ENCODE data around the gene SUFU. TPM values are rescaled to one million over a fixed set of nuclear protein-coding genes. Genes with fewer than 3 reads are reported as not detected.

The SUFU gene
- total and polyA plus RNA-seq, 2 of the 13 experiments (the other 11 are each of a cell fraction or from before 2014, with no cell fraction given): 2.9 to 5.5 TPM

DNA sequence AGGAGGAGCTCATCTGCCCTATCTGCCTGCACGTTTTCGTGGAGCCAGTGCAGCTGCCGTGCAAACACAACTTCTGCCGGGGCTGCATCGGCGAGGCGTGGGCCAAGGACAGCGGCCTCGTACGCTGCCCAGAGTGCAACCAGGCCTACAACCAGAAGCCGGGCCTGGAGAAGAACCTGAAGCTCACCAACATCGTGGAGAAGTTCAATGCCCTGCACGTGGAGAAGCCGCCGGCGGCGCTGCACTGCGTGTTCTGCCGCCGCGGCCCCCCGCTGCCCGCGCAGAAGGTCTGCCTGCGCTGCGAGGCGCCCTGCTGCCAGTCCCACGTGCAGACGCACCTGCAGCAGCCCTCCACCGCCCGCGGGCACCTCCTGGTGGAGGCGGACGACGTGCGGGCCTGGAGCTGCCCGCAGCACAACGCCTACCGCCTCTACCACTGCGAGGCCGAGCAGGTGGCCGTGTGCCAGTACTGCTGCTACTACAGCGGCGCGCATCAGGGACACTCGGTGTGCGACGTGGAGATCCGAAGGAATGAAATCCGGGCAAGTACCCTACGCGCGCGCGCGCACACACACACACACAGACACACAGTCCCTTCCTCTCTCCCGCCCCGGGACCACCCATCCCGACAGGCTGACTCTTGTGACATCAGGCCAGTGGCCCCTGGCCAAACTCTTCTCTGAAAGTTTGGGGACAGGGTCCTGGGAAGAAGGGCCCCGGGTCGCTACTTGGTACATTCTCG lies 141.0 kb downstream of the SUFU start (continued):
- TF ChIP-seq, protein P1, sequence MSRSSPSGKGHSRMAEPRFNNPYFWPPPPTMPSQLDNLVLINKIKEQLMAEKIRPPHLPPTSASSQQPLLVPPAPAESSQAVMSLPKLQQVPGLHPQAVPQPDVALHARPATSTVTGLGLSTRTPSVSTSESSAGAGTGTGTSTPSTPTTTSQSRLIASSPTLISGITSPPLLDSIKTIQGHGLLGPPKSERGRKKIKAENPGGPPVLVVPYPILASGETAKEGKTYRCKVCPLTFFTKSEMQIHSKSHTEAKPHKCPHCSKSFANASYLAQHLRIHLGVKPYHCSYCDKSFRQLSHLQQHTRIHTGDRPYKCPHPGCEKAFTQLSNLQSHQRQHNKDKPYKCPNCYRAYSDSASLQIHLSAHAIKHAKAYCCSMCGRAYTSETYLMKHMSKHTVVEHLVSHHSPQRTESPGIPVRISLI (CRISPR knock-in tag; IDR thresholded peaks at IDR 0.05; ENCODE audit: borderline replicate concordance): peak; percentile 72
- TF ChIP-seq HOXD1 (CRISPR knock-in tag; IDR thresholded peaks at IDR 0.05) (peak; percentile 76; the same call in 1 of the 2 replicates), MATR3 (CRISPR knock-in tag; IDR thresholded peaks at IDR 0.05) (no peak), NONO (IDR thresholded peaks at IDR 0.05) (no peak), NONO (CRISPR knock-in tag; conservative IDR thresholded peaks at IDR 0.05) (peak; percentile 69), ZNF556 (CRISPR knock-in tag; IDR thresholded peaks at IDR 0.05; ENCODE audit: borderline replicate concordance) (no peak), GTF3A (CRISPR knock-in tag; conservative IDR thresholded peaks at IDR 0.05) (0 out of 2 replicates have a peak, but pooled peaks have one; percentile 27), SOX13 (IDR thresholded peaks at IDR 0.05) (no peak), SOX13 (CRISPR knock-in tag; conservative IDR thresholded peaks at IDR 0.05 in 1 of 2, IDR thresholded peaks at IDR 0.05 in 1 of 2) (peak in 1 of 2 experiments; percentile 30; a peak in 1 of 4 replicates), SMARCE1 (IDR thresholded peaks at IDR 0.05; ENCODE audit: borderline replicate concordance) (no peak), CENPX (CRISPR knock-in tag; IDR thresholded peaks at IDR 0.05) (no peak), ATRX (CRISPR knock-in tag; IDR thresholded peaks at IDR 0.05; ENCODE audit: borderline replicate concordance) (no peak), NPAS2 (CRISPR knock-in tag; IDR thresholded peaks at IDR 0.05; ENCODE audit: borderline replicate concordance) (no peak; the same call in 1 of the 2 replicates), RNF2 (conservative IDR thresholded peaks at IDR 0.05; ENCODE audit: low read depth) (peak; percentile 97), ZFP90 (CRISPR knock-in tag; IDR thresholded peaks at IDR 0.05; ENCODE audit: borderline replicate concordance) (peak; percentile 59; the same call in 1 of the 2 replicates), ZNF709 (CRISPR knock-in tag; IDR thresholded peaks at IDR 0.05) (peak; percentile 76; the same call in 1 of the 2 replicates), ZNF33B (CRISPR knock-in tag; IDR thresholded peaks at IDR 0.05) (peak; percentile 94; the same call in 1 of the 2 replicates), MTF1 (CRISPR knock-in tag; IDR thresholded peaks at IDR 0.05) (peak; percentile 70; the same call in 1 of the 2 replicates), MED13 (CRISPR knock-in tag; IDR thresholded peaks at IDR 0.05) (peak; percentile 86; the same call in 1 of the 2 replicates), HCFC1 (IDR thresholded peaks at IDR 0.05; ENCODE audit: low read depth, low read length) (no peak), SRY (CRISPR knock-in tag; IDR thresholded peaks at IDR 0.05) (peak; percentile 81; the same call in 1 of the 2 replicates)
- TF ChIP-seq, protein P2, sequence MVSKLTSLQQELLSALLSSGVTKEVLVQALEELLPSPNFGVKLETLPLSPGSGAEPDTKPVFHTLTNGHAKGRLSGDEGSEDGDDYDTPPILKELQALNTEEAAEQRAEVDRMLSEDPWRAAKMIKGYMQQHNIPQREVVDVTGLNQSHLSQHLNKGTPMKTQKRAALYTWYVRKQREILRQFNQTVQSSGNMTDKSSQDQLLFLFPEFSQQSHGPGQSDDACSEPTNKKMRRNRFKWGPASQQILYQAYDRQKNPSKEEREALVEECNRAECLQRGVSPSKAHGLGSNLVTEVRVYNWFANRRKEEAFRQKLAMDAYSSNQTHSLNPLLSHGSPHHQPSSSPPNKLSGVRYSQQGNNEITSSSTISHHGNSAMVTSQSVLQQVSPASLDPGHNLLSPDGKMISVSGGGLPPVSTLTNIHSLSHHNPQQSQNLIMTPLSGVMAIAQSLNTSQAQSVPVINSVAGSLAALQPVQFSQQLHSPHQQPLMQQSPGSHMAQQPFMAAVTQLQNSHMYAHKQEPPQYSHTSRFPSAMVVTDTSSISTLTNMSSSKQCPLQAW (CRISPR knock-in tag; IDR thresholded peaks at IDR 0.05): peak; percentile 13; the same call in 1 of the 2 replicates
- TF ChIP-seq, protein P3, sequence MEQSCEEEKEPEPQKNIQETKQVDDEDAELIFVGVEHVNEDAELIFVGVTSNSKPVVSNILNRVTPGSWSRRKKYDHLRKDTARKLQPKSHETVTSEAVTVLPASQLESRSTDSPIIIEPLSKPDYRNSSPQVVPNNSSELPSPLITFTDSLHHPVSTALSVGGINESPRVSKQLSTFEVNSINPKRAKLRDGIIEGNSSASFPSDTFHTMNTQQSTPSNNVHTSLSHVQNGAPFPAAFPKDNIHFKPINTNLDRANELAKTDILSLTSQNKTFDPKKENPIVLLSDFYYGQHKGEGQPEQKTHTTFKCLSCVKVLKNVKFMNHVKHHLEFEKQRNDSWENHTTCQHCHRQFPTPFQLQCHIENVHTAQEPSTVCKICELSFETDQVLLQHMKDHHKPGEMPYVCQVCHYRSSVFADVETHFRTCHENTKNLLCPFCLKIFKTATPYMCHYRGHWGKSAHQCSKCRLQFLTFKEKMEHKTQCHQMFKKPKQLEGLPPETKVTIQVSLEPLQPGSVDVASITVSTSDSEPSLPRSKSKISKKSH (CRISPR knock-in tag; IDR thresholded peaks at IDR 0.05; ENCODE audit: borderline replicate concordance): peak; percentile 83; the same call in 1 of the 2 replicates
- TF ChIP-seq, protein P4, sequence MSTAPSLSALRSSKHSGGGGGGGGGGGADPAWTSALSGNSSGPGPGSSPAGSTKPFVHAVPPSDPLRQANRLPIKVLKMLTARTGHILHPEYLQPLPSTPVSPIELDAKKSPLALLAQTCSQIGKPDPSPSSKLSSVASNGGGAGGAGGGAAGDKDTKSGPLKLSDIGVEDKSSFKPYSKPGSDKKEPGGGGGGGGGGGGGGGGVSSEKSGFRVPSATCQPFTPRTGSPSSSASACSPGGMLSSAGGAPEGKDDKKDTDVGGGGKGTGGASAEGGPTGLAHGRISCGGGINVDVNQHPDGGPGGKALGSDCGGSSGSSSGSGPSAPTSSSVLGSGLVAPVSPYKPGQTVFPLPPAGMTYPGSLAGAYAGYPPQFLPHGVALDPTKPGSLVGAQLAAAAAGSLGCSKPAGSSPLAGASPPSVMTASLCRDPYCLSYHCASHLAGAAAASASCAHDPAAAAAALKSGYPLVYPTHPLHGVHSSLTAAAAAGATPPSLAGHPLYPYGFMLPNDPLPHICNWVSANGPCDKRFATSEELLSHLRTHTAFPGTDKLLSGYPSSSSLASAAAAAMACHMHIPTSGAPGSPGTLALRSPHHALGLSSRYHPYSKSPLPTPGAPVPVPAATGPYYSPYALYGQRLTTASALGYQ (CRISPR knock-in tag; IDR thresholded peaks at IDR 0.05): peak; percentile 50

Measured in HepG2 (cell line).